NCI-H446 (cell line): ENCODE results near the gene MTCL3.

Source experiments
- DNase-seq, 2 experiments: peaks; one replicate each; lab custom pipeline; 2025; lab: John Stamatoyannopoulos, UW

MTCL3 gene

DNA sequence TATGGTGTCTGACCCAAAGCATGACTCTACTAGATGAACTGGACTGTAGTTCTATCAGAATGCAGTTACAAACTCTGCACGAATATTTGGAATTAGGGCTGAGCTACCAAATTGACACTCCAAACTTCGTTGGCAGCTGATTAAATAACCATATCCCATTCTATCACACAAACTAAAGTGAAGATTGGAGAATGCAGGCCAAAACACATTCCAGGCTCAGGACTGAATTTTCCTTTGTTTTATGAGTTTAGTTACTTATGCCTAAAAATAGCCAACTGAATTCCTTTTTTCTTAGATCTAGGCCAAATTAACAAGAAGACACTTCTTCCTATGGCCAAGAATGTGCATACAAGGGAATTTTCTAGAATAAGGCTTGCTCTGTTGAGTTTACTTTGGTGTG, 50.2 kb downstream of the MTCL3 start:
- DNase-seq: no peak

DNA sequence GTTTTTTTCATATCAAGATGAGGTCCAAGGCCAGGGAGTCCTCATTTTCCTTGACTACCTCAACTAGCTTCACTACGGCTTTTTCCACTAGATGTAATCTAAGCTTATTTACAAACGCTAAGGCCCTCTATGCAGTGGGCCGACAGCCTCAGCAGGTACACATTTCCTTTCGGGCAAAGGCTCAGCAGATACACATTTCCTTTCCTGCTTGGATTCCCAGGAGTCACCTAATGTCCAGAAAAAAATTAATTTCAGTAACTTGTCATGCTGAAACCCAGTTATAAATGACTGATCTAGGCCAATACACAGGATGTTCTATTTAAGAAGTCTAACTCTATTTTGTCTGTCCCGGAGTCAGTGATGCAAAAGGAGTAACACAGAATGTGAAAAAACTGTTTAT, 52.7 kb downstream of the MTCL3 start:
- no peak for DNase-seq

DNA sequence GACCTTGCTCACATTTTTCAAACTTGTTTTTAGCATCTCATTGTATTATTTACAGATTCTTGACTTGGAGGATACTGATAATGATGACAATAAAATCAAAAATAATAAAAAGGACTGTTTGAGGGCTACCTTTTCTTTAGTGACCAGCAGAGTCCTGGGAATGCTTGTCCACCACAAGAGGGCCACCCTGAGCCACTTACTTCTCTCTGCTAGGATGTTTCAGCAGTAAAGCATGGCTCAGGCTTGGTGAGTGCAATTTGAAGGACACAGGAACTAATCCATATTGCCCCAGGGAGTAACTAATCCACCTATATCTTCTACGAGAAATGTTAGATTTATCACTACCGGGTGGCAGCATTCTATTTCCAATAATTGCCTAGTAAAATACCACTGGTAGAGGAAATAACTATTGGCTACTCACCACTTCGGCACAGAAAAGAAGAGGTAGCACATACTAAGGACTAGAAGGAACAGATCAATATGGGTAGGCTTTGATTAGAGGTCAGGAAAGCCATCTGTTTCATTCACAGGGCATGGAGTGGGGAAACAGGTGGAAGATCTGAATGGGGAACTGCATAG, 54.2 kb downstream of the MTCL3 start:
- peak in 1 of 2 experiments; percentile 49 for DNase-seq

DNA sequence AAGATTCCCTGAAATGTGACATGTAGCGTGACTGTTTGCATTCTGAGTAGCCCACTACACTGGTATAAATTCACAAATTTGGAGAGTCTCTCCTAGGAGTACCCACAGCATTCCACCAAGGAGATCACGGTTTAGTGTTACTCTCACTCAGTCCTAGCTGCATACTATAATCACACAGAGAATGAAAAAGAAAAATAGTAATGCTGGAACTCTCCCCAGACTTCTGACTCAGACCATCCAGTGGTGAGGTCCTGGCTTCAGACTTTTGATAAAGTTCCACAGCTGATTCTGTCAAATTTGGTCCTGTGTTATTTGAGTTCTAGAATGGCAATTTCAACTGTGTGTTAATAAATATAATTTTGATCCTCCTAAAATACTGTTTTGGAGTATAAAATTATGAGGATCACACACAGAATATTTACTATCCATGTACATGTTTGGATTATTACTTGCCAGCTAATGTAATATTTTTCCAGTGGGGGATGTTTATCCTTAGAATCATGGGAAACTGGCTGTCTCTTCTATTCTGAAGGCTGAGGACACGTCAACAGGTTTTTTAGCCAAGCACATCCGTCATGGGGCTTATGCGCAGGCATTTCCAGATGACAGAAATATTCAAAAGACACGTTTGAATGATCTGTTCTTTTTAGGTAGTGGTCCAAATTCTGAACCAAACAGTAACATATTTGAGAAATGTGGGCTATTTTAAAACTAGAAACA, 54.8 kb downstream of the MTCL3 start:
- no peak for DNase-seq

DNA sequence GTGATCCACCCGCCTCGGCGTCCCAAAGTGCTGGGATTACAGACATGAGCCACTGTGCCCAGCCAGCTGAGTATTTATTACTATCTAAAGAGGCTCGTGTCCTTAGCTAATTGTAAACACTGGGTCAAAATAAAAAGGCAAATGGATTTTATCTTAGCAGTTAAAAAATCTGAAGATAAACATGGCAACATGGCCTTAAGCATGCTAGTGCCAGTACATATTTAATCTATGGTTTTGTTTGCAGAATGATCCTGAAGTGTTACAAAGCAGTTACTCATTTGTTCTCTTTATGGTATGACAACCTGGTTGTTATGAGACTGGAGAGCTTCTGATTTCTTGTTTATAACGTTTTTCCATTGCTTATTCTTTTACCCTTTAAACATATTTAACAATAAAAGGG, 56.1 kb downstream of the MTCL3 start:
- DNase-seq: no peak

DNA sequence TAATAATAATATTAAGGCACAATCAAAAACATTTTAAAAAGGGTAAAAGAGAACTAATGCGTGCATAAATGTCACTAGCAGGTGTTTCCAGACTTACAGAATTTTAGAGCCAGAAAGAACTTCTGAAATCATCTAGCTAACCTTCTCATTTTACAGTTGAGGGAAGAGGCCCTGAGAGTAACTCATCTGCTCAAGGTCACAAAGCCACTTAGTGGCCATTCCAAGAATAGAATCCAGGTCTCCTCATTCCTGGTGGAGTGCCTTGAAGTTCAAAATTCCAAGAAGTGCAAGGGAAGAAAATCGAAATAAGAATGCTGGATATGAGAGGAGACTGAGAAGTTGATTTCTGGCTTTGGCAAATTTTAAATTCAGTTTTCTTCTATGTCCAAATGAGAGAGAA, 56.8 kb downstream of the MTCL3 start:
- DNase-seq: no peak

DNA sequence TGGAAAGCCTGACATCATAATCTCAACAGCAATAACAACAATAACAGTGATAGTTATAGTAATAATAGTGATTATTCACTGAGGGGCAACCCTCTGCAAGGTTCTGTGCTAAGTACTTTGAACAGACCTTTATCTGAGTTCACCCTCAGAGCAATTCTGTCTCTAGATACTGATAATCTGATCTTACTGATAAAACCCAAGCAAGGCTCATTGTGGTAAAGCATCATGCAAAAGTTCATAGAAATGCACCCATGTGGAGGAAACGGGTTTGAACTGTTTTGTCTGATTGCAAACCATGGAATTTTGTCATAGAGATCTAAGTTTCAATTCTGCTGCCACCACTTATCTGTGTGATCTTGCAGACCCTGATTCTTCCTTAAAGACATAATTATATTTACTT, 58.7 kb downstream of the MTCL3 start:
- no peak for DNase-seq

DNA sequence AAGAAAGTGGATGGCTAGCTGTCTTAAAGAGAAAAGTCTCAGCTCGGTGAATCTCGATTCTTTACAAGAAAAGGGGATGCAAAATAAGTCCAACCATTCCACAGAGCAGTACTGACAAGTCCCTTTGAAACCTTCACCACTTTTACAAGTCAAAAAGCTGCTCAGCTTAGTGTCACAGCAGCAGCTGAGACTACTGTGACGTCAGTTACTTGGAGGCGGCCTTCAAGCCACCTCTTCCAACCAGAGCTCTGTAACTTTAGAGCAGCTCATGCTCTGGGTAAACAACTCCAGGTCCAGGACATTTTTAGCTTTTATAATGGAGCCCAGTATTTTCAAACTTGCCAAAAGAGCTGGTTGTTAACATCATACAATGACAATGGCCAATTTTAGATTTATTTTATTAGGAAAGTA, 59.9 kb downstream of the MTCL3 start, which contains the start of gene KIAA0408:
KIAA0408 (minus strand) TSS at position 159 of the 411 bp plus-strand sequence. CDS start 5,408 bp downstream, outside the sequence.
- no peak for DNase-seq

DNA sequence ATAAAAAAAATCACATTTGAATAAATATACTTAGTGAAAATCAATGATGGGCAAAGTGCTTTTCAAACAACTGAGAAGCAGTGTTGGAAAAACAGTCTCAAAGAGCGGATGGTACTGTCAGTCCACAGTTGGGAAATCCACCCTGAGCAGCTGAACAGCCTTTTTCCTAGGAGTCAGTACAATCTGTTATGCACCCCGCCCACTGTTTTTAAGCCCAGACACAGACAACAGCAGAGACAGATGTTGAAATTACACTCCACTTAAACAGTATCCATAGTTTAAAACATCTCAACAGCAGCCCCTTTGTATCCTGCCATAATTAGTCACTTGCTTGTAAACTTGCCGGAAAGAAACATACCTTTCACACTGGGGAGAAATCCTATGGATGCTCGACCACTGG, 60.3 kb downstream of the MTCL3 start:
- no peak for DNase-seq

DNA sequence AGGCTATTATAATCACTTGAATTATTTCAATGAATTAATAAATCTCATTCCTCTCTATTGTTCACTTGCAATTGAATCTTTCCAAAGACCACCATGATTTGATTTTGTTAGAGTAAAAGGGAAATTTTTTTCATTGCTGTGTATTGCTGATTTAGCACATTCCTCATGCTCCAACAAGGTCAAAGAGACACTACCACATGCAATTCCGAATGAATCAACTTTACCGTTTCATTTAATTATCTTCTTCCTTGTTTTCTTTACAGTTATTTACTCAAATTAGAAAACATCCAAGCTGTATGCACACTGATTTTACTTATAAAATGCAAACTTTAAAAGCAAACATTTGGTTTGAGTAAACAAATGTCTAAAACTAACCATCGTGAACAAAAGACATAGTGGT, 60.9 kb downstream of the MTCL3 start:
- DNase-seq: no peak

DNA sequence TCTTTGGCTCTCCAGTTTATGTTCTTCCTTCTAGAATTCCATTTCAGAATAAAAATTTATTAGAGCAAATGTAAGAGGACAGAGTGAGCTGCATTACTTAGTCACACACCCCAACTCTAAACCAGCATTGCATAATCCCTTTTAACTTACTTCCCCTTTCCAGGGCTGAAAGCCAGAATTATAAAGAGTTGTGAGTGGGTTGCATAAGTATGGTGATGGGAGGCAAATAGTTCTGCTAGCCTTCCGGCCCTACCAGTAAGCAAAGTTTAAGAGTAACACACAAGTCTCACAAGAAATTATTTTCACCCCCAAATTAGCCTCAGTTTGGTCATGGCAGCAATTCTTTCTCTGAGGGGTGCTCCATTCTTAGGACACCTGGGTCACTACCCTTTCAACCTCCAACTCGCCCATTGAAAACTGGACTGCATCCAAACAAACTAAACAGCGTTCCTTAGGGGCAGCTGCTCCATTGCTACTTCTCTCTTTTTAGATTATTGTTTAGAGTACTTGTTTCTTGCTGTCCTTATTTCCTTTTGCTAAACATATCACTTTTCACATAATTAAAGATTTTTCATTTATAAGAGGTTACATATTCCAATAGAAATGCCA, 61.6 kb downstream of the MTCL3 start:
- no peak for DNase-seq

DNA sequence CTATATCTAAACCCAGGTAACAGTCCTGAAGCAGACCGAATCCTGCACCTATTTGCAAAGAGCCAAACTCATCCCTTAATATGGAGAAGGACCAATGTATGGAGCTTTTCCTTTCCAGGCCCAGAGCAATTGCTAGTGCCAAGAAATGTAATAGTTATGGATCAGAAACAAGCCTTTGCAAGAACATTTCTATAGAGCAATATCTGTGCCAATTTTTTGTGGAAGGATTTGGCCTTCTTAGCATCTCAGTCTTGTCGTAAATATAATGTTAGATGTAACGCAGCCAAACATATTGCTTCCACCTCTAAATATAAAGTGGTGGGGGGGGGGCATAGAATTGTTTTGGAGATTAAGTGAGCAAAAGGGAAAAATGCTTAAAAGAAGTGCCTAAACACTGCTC, 62.7 kb downstream of the MTCL3 start:
- peak in 1 of 2 experiments; percentile 26 for DNase-seq

DNA sequence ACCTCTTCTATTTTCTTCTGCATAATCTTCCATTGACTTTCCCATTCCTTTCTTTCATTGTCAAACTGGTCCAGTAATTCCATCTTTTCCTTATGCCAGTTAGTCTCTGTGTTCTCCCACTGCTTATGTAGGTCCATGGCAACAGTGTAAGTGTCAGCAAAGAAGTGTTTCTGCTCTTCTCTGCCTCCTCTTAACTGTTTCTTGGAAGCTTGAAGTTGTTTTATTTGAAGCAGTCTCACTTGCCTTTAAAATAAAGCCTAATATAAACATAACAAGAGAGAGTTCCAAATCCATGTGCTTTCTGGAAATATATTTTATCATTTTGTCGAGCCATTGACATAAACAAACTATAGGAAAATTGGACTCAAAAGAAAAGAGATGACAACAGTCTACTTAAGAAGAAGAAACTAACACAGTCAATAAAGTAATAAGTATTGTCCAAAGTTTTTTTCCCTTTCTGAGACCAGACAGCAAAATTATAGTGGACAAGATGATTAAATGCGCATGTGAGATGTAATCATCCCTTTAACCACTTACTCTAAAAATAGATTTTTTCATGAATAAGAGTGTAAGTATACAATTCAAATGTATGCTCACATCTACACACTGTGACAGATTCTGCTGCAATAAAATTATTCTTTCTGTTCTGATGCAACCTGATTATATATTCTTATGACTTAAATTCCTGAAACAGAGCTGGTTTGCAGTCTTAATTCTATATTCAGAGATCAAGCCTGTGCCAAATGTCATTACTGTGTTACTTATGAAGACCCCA, 65.1 kb downstream of the MTCL3 start:
- DNase-seq: no peak

DNA sequence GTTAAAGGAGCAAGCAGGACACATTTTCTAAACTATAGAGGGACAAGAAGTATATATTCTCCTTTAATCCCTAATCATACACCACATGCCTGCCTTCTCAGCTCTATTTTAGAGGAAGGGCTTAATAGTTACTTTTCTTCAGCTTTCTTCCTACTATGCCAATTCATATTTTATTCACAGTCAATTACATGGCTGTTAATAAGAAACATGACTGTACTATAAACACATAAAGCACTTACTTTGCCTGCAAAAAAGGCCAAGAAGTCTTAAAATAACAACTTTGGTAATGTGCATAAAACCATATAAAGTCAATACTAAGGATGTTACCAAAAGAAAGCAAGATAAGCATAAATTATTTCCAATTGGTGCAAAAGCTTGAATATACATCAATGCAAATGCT, 66.3 kb downstream of the MTCL3 start:
- DNase-seq: no peak

DNA sequence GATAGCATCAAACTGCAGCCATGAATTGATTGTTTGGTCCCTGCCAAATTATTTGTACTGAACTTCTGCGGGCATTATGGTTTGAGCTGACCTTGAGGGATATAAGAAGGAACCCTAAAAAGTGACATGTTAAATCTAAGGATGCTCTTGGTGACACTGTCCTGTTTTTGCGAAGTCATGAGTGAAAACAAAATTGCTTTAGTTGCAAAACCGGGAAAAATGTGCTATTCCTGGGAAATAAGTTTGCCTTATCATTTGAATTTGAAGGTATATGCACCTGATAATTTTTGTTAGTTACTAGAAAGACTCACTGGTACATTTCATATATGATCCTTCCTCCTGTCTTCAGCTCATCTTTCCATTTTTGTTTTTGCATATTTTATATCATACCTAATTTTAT, 67.7 kb downstream of the MTCL3 start:
- no peak for DNase-seq

DNA sequence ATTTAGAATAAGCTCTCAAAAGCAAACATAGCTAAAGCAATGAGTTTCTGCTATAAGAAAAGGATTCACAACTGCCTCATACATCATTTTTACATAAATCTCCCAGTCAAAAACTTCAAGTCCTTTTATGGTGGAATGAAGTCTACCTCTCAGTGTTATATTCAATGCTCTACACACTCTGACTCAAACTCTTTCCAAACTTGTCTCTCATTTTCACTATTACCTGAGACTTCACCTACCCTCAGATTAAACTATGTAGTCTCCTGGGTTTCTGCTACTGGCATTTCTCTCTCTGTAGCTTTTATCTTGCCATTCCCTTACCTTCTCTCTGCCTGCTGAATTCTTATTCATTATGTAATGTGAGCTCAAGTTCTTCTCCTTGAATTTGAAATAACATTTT, 71.4 kb downstream of the MTCL3 start:
- DNase-seq: no peak

DNA sequence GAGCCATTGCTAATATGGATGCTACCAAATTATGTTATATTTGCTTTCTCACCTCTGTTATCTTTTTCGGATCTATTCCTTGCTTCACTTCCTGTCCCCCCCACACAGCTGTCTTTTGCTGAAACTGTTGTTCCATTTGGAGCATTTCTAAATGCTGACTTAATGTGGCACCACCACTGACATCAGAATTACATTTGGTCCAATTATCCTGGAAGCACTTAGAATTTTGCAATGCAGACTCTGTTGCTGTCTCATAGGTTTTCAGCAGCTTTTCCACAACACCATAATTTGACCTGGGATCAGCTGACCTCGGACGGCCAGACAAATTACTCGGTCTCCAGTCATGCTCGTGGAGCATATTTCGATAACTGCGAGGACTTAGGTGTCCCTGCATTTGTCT, 72.8 kb downstream of the MTCL3 start:
- DNase-seq: no peak

DNA sequence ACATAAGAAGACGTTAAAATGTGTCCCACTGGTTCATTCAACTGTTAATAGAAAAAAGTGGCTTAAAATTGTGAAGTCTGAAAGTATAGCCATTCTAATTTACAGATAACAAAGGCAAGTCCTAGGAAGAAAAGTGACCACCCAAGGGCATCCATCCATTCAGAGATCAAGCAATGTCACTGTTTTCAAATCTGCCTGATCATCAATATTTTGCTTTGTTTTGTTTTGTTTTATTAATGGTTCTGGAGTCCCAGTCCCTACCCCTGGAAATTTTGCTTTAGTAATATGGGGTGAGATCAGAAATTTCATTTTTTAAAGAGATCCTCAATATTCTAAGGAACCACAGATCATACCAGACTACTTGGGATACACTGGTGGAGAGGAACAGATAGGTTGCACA, 77.3 kb downstream of the MTCL3 start:
- no peak for DNase-seq

DNA sequence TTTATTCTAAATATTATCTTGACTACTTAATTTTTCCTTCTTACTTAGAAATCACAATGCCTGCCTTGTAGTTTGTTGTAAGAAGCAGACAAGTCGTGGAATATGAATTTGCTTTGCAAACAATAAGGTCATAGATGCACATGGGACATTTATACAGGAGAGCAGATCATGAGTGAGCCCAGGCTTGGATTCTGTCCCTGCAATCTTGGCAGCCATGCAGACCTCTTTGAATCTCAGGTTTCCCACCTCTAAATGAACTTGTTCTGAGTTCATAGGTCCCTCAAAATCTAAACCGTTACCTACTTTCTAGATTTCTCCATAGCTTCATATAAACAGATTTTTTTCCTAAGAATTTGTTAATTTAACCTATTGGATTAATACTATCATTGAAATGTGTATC, 79.4 kb downstream of the MTCL3 start:
- no peak for DNase-seq

DNA sequence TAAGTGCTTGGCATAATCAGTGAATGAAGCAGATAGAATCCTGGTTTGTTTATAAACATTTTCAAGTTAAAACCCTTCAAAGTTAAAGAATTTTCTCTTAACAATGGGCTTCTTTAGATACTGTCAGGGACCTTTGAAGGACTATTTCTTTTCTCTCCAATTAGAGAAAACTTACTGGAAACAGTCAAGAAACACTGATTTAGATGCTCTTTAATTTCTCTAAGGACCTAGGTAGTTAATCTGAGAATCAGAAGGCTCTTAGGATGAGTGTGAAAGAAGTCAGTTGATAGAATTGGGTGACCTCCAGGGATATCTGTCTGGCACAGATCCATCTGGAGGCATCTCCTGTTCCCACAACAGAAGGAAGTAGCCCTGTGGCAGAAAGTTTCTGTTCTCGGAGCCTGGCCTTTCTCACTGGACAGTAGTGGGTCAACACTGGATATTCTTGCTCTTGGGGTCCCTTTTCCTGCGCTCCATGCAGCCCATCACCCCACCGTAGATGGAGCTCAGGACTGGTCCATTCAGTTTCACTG, 82.5 kb downstream of the MTCL3 start:
- DNase-seq: no peak

DNA sequence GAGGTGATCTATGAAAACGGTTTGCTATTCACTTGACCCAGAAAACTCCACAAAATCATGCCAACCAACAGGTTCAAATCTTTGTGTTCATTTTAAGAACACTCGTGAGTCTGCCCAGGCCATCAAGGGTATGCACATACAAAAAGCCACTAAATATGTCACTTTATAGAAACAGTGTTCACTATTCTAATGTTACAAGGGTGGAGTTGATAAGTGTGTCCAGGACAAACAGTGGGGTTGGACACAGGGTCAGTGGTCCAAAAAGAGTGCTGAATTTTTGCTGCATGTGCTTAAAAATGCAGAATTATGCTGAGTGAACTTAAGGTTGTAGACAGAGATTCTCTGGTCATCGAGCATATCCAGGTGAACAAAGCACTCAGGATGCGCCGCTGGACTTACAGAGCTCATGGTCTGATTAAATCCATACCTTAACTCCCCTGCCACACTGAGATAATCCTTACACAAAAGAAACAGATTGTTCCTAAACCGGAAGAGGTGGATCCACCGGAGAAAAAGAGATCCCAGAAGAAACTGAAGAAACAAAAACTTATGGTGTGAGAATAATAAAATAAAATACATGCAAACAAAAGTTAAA, 83.4 kb downstream of the MTCL3 start:
- no peak for DNase-seq

DNA sequence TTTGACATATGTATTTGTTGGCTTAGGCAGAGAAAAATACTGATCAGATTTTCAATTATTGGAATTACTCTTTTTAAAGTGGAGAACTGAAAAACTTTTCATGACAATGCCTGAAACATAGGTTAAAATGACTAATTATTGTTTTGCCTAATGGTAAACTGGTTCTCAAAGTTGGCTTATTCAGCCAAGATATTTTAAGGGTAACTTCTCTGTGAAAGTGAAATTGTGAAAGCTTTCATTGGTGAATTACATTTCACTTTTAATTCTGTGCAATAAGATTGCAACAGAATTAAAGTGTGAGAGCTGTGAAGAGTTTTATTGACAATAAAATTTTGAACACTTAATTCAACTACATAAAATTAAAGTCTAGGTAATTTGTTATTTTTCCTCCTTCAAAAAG, 84.5 kb downstream of the MTCL3 start:
- DNase-seq: no peak
